ENCODE measurements around the gene CTBP2.

CTBP2 gene

GRCh38 chr10:124957404-124957947 lies 202.9 kb downstream of the CTBP2 start:
- no peak for DNase-seq

GRCh38 chr10:124956764-124957163 lies 203.6 kb downstream of the CTBP2 start:
- DNase-seq: no peak

GRCh38 chr10:124955868-124956267 lies 204.5 kb downstream of the CTBP2 start:
- no peak for DNase-seq

- no peak for DNase-seq
Observed at GRCh38 chr10:124955243-124955642, 205.1 kb downstream of the CTBP2 start.

- DNase-seq: no peak
Observed at GRCh38 chr10:124953421-124953820, 206.9 kb downstream of the CTBP2 start.

GRCh38 chr10:124952123-124952522 lies 208.2 kb downstream of the CTBP2 start:
- no peak for DNase-seq

GRCh38 chr10:124949543-124949942 lies 210.8 kb downstream of the CTBP2 start:
- no peak for DNase-seq

- no peak for DNase-seq
Observed at GRCh38 chr10:124946945-124947344, 213.4 kb downstream of the CTBP2 start.

GRCh38 chr10:124944982-124945381 lies 215.4 kb downstream of the CTBP2 start:
- no peak for DNase-seq

- no peak for DNase-seq
Observed at GRCh38 chr10:124943301-124944092, 216.9 kb downstream of the CTBP2 start.

- no peak for DNase-seq
Observed at GRCh38 chr10:124942317-124943169, 217.8 kb downstream of the CTBP2 start.

GRCh38 chr10:124941823-124942222 lies 218.5 kb downstream of the CTBP2 start, which contains the start of gene ZRANB1:
TSS of gene ZRANB1 (plus strand) at chr10:124942123. CDS start at chr10:124942494, 371 bp downstream.
- DNase-seq: no peak

GRCh38 chr10:124939290-124939689 lies 221.1 kb downstream of the CTBP2 start:
- no peak for DNase-seq

- DNase-seq: no peak
Observed at GRCh38 chr10:124936813-124937212, 223.6 kb downstream of the CTBP2 start.

- DNase-seq: no peak
Observed at GRCh38 chr10:124935946-124936345, 224.4 kb downstream of the CTBP2 start.
